HG03175 (cell line): ENCODE measurements around the gene DPEP1.

Experiments
- ATAC-seq: cut with Tn5 transposase; IDR thresholded peaks from one replicate; pipeline ENCODE4 v1.9.1; 2021; ENCODE audit warnings: mild to moderate bottlenecking, moderate library complexity; ENCODE audit not compliant: unreplicated experiment

Gene DPEP1

DNA sequence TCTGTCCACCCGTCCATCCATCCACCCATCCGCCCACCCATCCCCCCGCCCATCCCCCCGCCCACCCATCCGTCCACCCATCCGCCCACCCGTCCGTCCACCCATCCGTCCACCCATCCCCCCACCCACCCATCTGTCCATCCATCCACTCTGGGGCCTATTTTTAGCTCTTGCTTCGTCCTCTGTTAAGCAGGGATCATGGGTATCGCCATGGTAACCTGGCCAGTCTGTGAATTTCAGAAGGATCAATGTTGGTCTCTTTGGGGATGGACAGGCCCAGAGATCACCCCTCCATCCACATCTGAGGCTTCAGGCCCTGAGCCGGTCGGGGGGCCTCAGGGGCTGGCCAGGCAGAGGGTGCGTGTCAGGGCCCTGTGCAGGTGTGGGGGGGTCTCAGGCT is 15.2 kb upstream of the DPEP1 start:
- no peak for ATAC-seq

DNA sequence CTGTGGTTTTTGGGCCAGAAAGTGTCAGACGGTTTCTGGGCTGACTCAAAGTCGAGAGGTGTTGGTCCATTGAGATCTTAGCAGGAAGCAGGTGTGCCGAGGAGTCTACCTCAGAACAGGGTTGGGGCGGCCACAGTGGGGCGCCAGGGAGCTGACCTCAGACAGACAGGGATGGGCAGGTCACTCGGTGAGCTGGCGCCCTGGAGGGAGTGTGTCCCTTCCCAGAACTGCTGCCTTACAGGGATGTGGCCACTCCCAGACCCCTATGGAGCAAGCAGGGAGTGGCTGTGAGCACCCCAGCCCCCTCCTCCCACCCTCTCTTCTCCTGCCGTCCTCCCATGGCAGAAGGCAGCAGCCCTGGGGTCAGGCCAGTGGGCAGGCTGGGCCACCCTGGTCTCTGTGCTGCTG is 14.0 kb upstream of the DPEP1 start:
- no peak for ATAC-seq

DNA sequence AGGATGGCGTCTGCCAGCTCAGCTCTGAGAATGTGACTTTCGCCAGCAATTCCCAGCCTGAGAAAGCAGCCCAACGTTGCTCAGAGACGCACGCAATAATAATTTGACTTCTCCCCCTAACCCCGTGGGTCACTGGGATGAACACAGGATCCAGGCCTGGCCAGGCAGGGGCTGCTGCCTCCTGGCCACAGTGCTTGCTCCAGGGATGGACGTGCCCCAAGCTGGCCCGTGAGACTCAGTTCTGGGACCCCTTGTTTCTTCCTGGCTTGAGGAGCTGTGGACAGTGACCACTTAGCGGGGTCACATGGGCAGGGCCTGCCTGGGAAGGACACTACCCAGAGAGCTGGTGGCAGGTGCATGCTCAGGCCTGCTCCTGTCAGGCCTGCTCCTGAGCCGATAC is 13.5 kb upstream of the DPEP1 start:
- ATAC-seq = no peak

DNA sequence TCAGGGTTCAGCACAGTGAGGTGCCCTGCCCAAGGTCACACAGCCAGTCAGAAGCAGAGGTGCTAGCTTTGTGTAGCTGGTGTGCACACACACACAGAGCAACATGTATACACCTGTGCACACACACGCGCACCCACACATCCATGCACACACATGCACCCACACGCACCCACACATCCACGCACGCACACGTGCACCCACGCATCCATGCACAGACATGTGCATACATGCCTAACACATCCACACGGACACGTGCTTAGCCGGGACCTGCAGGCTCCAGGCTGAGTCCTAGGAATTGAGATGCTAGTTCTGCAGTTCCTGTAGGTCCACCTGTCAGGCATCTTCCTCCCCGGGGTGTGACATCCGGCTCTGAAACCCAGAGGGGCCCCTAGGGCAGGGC is 13.0 kb upstream of the DPEP1 start:
- ATAC-seq = no peak

DNA sequence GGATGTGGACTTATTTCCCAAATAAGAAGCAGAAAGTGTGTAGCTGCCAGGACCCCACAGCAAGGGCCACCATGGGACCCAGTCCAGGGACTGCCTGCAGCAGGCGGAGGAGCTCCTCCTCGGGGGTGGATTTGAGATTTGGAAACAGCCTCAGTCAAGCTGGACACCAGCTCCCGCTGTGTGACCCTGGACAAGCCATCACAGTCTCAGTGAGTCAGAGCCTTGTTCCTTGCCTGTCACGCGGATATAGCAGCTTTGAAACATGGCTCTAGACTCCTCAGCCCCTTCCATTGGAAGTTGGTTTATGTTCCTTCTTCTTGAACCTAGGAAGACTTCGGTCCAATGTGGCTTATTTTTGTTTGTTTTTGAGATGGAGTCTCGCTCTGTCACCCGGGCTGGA is 12.5 kb upstream of the DPEP1 start:
- no peak for ATAC-seq

DNA sequence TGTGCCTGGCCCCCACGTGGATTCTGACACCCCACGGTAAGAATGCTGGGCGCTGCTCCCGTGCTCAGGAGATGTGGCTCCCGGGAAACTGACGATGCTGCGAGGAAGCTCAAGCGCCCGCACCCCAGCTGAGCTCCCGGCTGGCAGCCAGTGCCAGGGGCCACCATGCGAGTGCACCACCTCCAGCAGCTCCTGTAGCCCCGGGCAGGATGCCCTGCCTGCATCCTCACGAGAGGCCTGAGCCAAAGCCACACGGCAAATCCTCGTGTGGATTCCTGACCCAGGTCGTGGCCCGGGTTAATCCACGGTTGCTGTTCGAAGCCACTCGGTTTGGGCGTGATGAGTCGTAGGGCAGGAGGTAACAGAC is 11.6 kb upstream of the DPEP1 start:
- no peak for ATAC-seq

DNA sequence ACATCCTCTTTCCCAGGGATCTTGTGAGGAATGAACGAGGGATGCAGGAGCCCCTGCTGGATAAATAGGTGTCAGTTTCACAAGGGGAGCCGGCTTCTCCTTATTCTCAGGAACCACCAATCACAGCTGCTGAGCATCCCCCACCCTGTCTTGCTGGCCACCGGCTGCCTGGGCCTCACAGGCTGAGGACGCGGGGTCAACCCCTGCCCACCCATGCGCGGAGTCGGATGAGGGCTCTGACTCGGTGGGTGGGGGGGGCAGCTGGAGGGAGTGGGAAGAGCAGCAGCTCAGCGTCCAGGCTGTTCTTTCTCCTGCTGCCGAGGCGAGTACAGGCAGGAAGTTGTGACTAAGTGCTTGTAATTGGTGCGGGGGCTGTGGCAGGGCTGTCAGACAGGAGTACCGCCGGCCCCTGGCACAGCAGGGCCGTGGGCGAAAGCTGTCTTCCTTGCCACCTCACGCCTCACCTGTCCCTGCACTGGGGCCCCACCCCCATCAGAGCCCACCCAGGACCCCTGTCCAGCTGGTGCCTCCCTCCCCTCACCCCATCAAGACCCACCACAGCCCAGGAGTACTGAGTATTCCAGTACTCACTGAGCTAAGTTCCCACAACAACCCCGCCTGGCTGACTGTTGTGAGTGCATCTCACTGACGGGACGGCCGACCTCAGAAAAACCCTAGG is 11.0 kb upstream of the DPEP1 start:
- ATAC-seq = no peak

DNA sequence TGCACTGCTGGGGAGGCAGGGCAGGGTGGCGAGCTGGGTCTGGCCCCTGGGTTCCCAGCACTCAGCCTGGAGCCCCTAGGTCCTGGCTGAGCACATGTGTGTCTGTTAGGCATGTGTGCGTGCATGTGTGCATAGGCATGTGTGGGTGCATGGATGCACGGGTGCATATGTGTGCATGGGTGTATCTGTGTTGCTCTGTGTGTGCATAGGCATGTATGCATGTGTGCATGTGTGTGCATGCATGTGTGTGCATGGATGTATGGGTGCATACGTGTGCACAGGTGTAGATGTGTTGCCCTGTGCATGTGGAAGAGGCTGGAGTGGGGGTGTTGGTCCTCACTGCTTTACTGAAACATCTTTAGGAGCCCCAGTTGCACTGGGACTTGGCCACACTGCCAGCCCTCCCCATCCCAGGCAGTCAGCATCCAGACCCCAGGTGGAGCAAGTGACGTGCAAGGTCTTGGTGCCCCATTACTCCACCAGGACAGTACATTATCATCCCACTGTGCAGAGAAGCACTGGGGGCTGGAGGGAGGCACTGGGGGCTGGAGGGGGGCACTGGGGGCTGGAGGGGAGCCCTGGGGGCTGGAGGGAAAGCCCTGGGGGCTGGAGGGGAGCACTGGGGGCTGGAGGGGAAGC is 10.4 kb upstream of the DPEP1 start:
- no peak for ATAC-seq

DNA sequence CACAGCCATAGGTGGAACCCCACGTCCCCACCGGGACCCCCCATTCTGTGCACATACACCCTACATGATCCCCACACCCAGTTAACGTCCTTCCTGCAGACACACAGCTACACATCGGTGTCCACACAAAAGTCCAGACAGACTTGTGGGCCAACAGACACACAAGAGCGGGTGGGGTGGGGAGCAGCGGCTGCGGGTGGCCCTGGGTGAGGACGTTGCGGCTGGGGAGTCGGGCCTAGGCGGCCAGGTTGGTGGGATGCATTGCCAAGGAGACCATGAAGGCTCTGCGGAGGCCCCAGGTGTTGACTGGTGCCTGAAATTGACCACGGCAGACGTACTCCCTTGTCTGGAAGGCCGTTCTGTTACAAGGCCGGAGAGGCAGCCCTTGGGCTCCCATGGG is 8.7 kb upstream of the DPEP1 start:
- no peak for ATAC-seq

DNA sequence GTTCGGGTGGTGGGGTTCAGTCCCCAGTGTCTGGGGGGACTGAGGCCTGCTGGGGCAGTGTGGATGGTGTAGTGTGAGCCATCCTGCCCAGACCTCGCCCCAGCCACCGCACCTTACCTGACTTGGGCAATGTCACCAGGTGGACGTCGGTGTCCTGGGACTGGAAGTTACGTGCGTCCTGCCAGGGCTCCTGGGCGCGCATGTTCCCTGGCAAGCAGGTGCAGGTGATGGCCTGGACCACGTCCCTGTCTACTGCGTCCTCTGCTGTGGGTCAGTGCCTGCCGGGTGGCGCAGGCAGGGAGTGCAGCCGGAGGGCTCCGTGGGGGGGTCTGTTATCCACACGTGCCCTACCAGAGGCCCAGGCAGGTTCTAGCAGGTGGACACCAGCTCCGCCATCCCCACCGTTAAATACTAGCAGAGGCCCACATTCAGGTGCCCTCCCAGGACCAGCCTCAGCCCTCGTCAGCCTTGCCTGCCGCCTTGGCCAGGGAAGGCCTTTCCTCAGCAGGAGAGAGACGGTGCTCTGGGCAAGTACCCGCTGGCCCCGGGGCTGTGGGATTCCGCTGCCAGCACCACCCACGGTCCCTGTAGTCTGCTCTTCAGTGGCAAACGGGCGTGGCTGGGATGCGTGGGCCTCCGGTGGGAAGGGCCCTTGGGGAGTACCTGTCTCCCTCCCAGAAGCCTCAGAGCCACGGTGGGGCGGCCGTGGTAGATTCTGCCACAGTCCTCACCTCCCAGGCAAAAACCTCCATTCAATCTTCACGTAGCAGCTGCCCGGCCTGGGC is 8.1 kb upstream of the DPEP1 start:
- no peak for ATAC-seq

DNA sequence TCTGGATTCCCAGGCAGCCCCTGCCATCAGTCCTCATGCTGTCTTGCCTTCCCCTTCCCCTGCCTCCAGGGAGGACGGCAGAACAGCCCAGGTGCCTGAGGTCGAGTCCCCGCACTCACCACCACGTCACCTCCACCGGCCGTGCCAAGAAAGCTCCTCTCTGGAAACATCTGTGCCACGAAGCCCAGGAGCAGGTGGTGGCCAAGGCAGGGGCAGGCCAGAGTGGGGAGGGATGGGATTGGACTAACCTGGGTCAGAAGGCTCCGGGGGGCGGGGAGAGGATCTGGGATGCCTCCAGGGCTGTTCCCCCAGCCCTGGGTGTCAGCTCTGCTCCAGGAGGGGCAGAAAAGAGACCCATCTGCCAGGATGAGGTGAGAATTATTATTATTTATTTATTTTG is 7.4 kb upstream of the DPEP1 start:
- no peak for ATAC-seq

DNA sequence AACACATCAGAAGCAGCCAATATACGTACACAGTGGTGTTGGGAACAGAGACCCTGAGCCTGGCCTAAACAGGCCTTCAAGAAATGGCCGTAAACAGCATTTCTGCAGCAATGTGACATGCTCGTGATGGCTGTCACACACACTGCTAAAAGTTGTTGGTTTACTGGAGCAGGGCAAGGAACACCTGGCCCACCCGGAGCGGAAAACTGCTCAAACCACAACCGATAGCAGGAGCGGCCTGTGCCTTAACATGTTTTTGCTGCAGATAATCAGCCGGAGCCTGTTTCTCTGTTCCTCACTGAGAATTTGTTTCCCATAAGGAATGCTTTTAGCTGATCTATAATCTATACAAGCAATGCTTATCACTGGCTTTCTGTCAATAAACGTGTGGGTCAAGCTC is 6.0 kb upstream of the DPEP1 start:
- no peak for ATAC-seq

DNA sequence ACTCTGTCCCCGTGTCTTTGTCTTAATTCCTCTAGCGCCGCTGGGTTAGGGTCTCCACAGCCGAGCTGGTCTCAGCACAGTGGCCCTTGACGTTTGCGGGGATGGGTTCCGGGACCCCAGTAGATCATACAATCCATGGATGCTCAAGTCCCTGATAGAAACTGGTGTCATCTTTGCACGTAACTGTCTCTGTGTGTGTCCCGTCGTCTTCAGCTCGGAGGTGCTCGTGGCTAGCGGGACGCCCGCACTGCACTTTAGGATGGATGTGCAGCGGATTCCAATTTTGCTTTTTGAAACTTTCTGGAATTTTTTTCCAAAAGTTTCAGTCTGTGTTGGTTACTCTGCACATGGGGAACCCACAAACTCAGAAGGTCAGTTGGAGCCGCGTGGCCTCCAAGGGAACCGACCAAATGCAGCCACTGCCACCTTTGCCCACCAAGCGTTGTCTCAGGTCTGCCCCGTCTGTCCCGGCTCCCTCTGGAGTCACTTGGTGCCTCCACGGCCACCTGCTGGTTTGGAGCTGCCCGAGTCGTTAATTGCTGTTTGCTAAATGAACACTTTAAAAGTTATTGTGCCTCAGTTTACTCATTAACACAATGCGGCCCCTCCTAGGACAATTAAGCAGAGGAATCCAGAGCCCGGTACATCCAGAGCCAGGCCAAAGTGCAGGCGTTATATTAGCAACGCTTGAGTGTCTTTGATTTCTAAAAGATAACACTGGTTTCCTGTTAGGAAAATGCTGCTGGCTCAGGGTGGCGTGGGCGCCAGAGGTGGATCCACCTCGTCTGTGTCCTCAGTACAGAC is 5.3 kb upstream of the DPEP1 start:
- no peak for ATAC-seq

DNA sequence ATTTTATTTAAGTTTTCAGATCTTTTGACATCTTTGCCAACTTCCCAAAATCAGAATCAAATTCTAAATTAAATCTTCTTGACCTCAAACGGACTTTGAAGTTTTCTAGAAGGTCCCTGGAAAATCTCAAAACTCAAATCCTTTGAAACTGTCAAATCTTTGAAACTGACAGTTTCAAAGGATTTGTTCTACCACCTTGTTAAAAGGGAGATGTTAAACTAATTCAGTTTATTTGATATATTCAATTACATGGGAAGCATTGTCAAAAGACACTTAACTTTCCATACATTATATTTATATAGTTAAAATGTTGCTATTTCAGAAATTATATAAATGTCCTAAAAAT is 3.4 kb upstream of the DPEP1 start:
- ATAC-seq = no peak

DNA sequence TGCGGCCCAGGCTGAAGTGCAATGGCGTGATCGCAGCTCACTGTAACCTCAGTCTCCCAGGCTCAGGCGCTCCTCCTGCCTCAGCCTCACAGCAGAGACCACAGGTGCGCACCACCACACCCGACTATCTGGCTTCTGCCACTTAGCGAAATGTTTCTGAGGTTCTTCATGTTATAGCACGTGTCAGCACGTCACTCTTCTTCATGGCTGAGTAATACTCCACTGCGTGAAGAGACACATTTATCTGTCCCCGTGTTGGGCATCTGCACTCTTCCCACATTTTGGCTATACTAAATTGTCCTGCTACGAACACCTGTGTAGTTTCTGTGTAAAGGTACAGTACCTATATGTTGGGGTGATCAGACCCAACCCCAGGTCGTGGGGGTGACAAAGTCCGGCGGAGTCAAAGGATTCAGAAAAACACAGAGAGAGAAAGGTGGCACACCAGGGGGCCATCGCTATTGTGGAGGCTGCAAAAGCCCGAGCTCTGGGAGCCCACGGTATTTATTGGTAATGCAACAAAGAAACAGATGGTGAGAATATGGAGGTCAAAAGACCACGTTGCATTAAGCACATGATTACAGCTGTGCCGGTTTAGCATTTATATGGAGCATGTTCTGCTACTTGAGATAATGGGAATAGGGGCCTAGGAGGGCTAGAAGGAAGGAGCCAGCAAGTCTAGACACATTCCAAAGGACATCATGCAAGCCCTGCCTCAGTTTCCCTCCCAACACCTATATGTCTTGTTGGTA is 851 bp upstream of the DPEP1 start:
- ATAC-seq = no peak

DNA sequence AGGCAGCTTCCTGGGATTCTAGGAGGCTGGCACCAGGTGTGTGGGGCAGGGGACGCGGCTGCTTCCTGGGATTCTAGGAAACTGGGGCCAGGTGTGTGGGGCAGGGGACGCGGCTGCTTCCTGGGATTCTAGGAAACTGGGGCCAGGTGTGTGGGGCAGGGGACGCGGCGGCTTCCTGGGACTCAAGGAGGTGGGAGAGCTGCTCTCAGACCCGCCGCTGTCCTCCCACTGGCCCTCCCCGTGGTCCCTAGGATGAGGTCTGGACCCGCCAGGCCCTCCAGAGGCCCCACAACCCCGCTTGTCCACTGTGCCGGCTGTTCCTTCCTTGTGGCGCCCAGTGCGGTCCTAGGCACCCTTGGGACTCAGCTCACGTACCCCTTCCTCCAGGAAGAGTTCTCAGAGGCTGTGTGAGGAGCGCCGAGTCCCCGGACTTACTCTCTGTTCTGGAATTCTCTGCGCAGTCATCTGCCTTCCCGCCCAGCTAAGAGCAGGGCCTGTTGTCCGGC is 565 bp downstream of the DPEP1 start:
- ATAC-seq = no peak

DNA sequence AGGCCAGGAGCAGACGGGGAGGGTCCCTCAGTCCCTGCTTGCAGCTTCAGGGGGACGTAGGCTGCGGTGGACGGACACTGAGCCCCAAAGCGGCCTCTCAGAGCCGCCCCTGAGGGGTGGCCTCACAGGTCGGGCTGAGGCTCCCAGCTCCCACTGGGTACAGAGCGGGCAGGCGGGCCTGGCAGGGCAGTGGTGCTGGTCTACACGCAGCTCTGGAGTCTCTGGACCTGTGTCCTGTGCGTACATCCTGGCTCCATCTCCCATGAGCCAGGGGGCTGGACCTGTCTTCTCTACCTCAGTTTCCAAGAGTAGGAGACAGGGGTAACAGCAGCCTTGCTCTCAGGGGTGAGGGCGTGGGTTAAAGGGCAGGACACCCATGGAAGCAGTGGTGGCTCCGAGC is 1.7 kb downstream of the DPEP1 start:
- ATAC-seq = no peak

DNA sequence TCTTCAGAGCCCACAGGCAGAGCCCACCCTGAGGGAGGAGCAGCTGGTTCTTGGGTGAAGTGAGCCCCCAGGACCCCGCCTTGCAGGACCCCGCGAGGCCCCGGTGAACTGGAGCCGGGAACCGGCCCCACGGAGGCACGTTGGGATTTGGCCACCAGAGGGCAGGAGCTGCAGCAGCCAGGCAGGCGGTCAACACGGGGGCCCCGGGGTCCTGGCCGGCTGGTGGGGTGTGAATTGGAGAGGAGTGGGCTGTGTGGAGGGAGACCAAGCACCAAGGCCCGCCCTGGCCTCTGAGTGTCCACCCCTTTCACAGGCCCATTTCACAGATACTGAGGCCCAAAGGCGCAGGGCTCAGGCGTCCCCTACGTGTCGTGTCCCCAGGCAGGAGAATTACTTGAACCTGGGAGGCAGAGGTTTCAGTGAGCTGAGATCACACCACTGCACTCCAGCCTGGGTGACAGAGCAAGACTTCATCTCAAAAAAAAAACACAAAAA is 2.2 kb downstream of the DPEP1 start:
- no peak for ATAC-seq

DNA sequence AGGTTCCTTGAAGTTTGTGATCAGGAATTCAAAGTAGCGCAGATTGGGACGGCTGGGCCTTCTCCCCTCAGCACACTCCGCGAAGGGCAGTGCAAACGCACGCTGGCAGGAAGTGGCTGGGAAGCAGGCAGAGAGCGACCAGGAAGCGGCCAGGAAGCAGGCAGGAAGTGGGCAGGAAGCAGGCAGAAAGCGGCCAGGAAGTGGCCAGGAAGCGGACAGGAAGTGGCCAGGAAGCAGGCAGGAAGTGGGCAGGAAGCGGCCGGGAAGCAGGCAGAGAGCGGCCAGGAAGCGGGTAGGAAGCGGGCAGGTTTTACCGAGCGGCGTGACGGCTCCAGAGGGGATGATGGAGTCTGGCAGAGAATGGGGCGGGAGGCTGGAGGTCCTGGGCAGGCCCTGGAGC is 3.2 kb downstream of the DPEP1 start:
- no peak for ATAC-seq

DNA sequence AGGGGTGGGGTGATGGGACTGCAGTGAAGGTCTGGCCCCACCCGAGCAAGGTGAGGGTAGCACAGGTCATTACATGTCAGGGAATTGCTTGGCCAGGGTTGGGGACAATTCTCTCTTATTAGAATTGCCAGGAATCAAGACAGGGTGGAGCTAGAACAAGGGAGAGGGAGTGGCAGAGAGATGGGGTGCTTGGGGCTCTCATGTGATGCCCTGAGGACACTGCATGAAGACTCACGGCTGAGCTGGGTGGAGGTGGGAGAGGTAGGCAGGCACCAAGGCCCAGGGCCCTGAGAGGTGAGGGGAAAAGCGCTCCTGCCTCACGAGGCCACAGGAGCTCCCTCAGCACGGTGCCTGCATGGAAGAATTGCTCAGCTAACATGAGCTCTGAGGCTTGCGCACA is 3.6 kb downstream of the DPEP1 start:
- ATAC-seq = no peak
